HG02623 (cell line): Measurements from ENCODE around the gene BNIP3.
A peak's percentile ranks its signal among the peaks of the same experiment; 100 is the strongest.
"Not testable (repeated sequence)": the region's sequence is repeated elsewhere in the genome, so short reads cannot be mapped to it uniquely, and the experiment has no call there.

Experiments used
- ATAC-seq: cut with Tn5 transposase; IDR thresholded peaks from one replicate; pipeline ENCODE4 v1.9.1; 2021; ENCODE audit warnings: moderate library complexity; ENCODE audit not compliant: unreplicated experiment

BNIP3 gene

GRCh38 chr10:131930586-131931330 is 51.0 kb downstream of the BNIP3 start:
- ATAC-seq: no peak

GRCh38 chr10:131930150-131930549 is 51.6 kb downstream of the BNIP3 start:
- no peak for ATAC-seq

- ATAC-seq: no peak
Observed at GRCh38 chr10:131929122-131929845, 52.4 kb downstream of the BNIP3 start.

GRCh38 chr10:131928248-131929095 is 53.3 kb downstream of the BNIP3 start:
- ATAC-seq: peak; percentile 84

- no peak for ATAC-seq
Observed at GRCh38 chr10:131926743-131927595, 54.8 kb downstream of the BNIP3 start.

- ATAC-seq: no peak
Observed at GRCh38 chr10:131926253-131926652, 55.5 kb downstream of the BNIP3 start.

GRCh38 chr10:131925716-131926115 is 56.0 kb downstream of the BNIP3 start:
- ATAC-seq: no peak

- no peak for ATAC-seq
Observed at GRCh38 chr10:131925011-131925649, 56.6 kb downstream of the BNIP3 start.

GRCh38 chr10:131923038-131923756 is 58.5 kb downstream of the BNIP3 start:
- ATAC-seq: no peak

GRCh38 chr10:131921184-131921583 is 60.5 kb downstream of the BNIP3 start:
- peak; percentile 72 for ATAC-seq

GRCh38 chr10:131920693-131921092 is 61.0 kb downstream of the BNIP3 start:
- ATAC-seq: no peak

GRCh38 chr10:131920151-131920550 is 61.6 kb downstream of the BNIP3 start:
- no peak for ATAC-seq

GRCh38 chr10:131919461-131919860 is 62.3 kb downstream of the BNIP3 start:
- not testable (repeated sequence) for ATAC-seq
